ENCODE measurements around the gene MYO3B. TPM values are rescaled to one million over a fixed set of nuclear protein-coding genes. Genes with fewer than 3 reads are reported as not detected.

Gene MYO3B
- total RNA-seq, 1 experiment from 2014 or later: 0.52 TPM

GRCh38 chr2:170488807-170489206 lies 310.9 kb downstream of the MYO3B start:
- Histone ChIP-seq H3K36me3 (ENCODE audit: insufficient read depth, low read length, poor library complexity, severe bottlenecking) (no peaks in the 10 kb centered on the region), H3K9me3 (ENCODE audit: low read depth, low read length, poor library complexity, severe bottlenecking) (no peaks in the 10 kb centered on the region), H3K27ac (ENCODE audit: low read depth, low read length, poor library complexity, severe bottlenecking) (no peak overlapping the region), H3K4me1 (ENCODE audit: insufficient read depth, low read length, poor library complexity, severe bottlenecking) (no peaks in the 10 kb centered on the region), H3K27me3 (replicated peaks; ENCODE audit: insufficient read depth, low read depth, low read length, poor library complexity) (no peaks in the 10 kb centered on the region), H3K4me3 (ENCODE audit: low read depth, low read length, poor library complexity, severe bottlenecking) (no peak overlapping the region)
- no TSS peak for BruUV-seq (replicated peaks)
- no peak for DNase-seq (ENCODE audit: low spot score)
- POLR2A ChIA-PET (ENCODE audit: low non-redundant PET): no interaction called here
- CTCF ChIA-PET: no interaction called here
- intact Hi-C loops (cut with micrococcal nuclease; ENCODE audit: unreplicated experiment): no loop called here
- no peak for TF ChIP-seq EZH2 (IDR thresholded peaks at IDR 0.05; ENCODE audit: borderline replicate concordance, low read depth, low read length, poor library complexity, severe bottlenecking)
- TF ChIP-seq CTCF (conservative IDR thresholded peaks at IDR 0.05; ENCODE audit: low read depth, low read length): no peak

- CTCF ChIA-PET: interaction anchor here (0.7 kb wide), 1 partner anchor 96 kb away, joined by 3 read pairs; no protein-coding TSS in a partner anchor
- no peak for TF ChIP-seq CTCF (conservative IDR thresholded peaks at IDR 0.05; ENCODE audit: low read depth, low read length)
- TF ChIP-seq EZH2 (IDR thresholded peaks at IDR 0.05; ENCODE audit: borderline replicate concordance, low read depth, low read length, poor library complexity, severe bottlenecking): no peak
- Histone ChIP-seq H3K9me3 (ENCODE audit: low read depth, low read length, poor library complexity, severe bottlenecking) (no peaks in the 10 kb centered on the region), H3K36me3 (ENCODE audit: insufficient read depth, low read length, poor library complexity, severe bottlenecking) (no peaks in the 10 kb centered on the region), H3K4me3 (ENCODE audit: low read depth, low read length, poor library complexity, severe bottlenecking) (no peak overlapping the region), H3K27me3 (replicated peaks; ENCODE audit: insufficient read depth, low read depth, low read length, poor library complexity) (no peaks in the 10 kb centered on the region), H3K4me1 (ENCODE audit: insufficient read depth, low read length, poor library complexity, severe bottlenecking) (no peaks in the 10 kb centered on the region), H3K27ac (ENCODE audit: low read depth, low read length, poor library complexity, severe bottlenecking) (no peak overlapping the region)
- DNase-seq (ENCODE audit: low spot score): no peak
- POLR2A ChIA-PET (ENCODE audit: low non-redundant PET): no interaction called here
- intact Hi-C loops (cut with micrococcal nuclease; ENCODE audit: unreplicated experiment): no loop called here
- BruUV-seq (replicated peaks): no TSS peak
Measured at GRCh38 chr2:170492010-170492409, 314.1 kb downstream of the MYO3B start.

- no peaks in the 10 kb centered on the region for H3K9me3 ChIP-seq (ENCODE audit: low read depth, low read length, poor library complexity, severe bottlenecking)
- POLR2A ChIA-PET (ENCODE audit: low non-redundant PET): interaction anchor here (0.6 kb wide), 1 partner anchor 48 kb away, joined by 9 read pairs; no protein-coding TSS in a partner anchor
- no peak overlapping the region for H3K27ac ChIP-seq (ENCODE audit: low read depth, low read length, poor library complexity, severe bottlenecking)
- CTCF ChIA-PET: no interaction called here
- no peak overlapping the region for H3K4me3 ChIP-seq (ENCODE audit: low read depth, low read length, poor library complexity, severe bottlenecking)
- no peak for TF ChIP-seq CTCF (conservative IDR thresholded peaks at IDR 0.05; ENCODE audit: low read depth, low read length)
- no peak for TF ChIP-seq EZH2 (IDR thresholded peaks at IDR 0.05; ENCODE audit: borderline replicate concordance, low read depth, low read length, poor library complexity, severe bottlenecking)
- H3K36me3 ChIP-seq (ENCODE audit: insufficient read depth, low read length, poor library complexity, severe bottlenecking): no peaks in the 10 kb centered on the region
- no peaks in the 10 kb centered on the region for H3K4me1 ChIP-seq (ENCODE audit: insufficient read depth, low read length, poor library complexity, severe bottlenecking)
- H3K27me3 ChIP-seq (replicated peaks; ENCODE audit: insufficient read depth, low read depth, low read length, poor library complexity): no peaks in the 10 kb centered on the region
- no TSS peak for BruUV-seq (replicated peaks)
- intact Hi-C loops (cut with micrococcal nuclease; ENCODE audit: unreplicated experiment): no loop called here
- DNase-seq (ENCODE audit: low spot score): peak; percentile 57
Measured at GRCh38 chr2:170493426-170494097, 315.6 kb downstream of the MYO3B start.
